AG09309 (cell line): ENCODE measurements around the gene MYEOV.

Experiments
- DNase-seq: peaks from one replicate; pipeline ENCODE4 v3.0.0-alpha.2; 2010; ENCODE audit warnings: low read depth
- H3K4me3 ChIP-seq: 2 replicates; pipeline ENCODE4 v1.5.1; 2011; ENCODE audit warnings: mild to moderate bottlenecking, low read depth, low read length, moderate library complexity; ENCODE audit not compliant: control insufficient read depth
- CTCF ChIP-seq: IDR thresholded peaks from 2 replicates; pipeline ENCODE4 v1.5.1; 2011; ENCODE audit warnings: mild to moderate bottlenecking, low read depth, low read length, inconsistent platforms; ENCODE audit not compliant: insufficient read depth, control insufficient read depth; ENCODE audit errors: missing control alignments

Gene MYEOV

GRCh38 chr11:69295995-69296889, 2.3 kb downstream of the MYEOV start:
- peak; percentile 79 for DNase-seq
- no peak for TF ChIP-seq CTCF
- H3K4me3 ChIP-seq, result no peak overlapping the region

- no peak overlapping the region for H3K4me3 ChIP-seq
- no peak for TF ChIP-seq CTCF
- peak; percentile 97 for DNase-seq
Observed at GRCh38 chr11:69296890-69297786, 3.2 kb downstream of the MYEOV start.

- DNase-seq, result no peak
- TF ChIP-seq CTCF, result no peak
- no peak overlapping the region for H3K4me3 ChIP-seq
Observed at GRCh38 chr11:69297787-69298266, 3.9 kb downstream of the MYEOV start.

GRCh38 chr11:69298267-69299022, 4.5 kb downstream of the MYEOV start:
- H3K4me3 ChIP-seq, result no peak overlapping the region
- no peak for DNase-seq
- no peak for TF ChIP-seq CTCF

GRCh38 chr11:69299023-69299461, 5.1 kb downstream of the MYEOV start:
- no peak overlapping the region for H3K4me3 ChIP-seq
- DNase-seq, result no peak
- no peak for TF ChIP-seq CTCF

- no peak for TF ChIP-seq CTCF
- no peak overlapping the region for H3K4me3 ChIP-seq
- DNase-seq, result no peak
Observed at GRCh38 chr11:69299572-69299971, 5.6 kb downstream of the MYEOV start.
